ENCODE measurements around the gene CLIP1.
"Not testable (repeated sequence)": the region's sequence is repeated elsewhere in the genome, so short reads cannot be mapped to it uniquely, and the experiment has no call there.

CLIP1 gene

GRCh38 chr12:122366685-122367475, 55.6 kb downstream of the CLIP1 start:
- no peak for TF ChIP-seq EZH2 (IDR thresholded peaks at IDR 0.05; ENCODE audit: borderline replicate concordance, low read length)
- TF ChIP-seq, protein P1, sequence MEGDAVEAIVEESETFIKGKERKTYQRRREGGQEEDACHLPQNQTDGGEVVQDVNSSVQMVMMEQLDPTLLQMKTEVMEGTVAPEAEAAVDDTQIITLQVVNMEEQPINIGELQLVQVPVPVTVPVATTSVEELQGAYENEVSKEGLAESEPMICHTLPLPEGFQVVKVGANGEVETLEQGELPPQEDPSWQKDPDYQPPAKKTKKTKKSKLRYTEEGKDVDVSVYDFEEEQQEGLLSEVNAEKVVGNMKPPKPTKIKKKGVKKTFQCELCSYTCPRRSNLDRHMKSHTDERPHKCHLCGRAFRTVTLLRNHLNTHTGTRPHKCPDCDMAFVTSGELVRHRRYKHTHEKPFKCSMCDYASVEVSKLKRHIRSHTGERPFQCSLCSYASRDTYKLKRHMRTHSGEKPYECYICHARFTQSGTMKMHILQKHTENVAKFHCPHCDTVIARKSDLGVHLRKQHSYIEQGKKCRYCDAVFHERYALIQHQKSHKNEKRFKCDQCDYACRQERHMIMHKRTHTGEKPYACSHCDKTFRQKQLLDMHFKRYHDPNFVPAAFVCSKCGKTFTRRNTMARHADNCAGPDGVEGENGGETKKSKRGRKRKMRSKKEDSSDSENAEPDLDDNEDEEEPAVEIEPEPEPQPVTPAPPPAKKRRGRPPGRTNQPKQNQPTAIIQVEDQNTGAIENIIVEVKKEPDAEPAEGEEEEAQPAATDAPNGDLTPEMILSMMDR (IDR thresholded peaks at IDR 0.05; ENCODE audit: low read length): no peak
- Histone ChIP-seq H3K9me3 (ENCODE audit: low read length) (no peaks in the 10 kb centered on the region), H3K9me2 (ENCODE audit: low read depth, low read length) (no peaks in the 10 kb centered on the region), H3K36me3 (ENCODE audit: insufficient read depth, low read length) (peaks cover 6% of the 10 kb centered on the region; the same call in 1 of the 2 replicates), H4K20me1 (ENCODE audit: insufficient read depth, low read length) (no peaks in the 10 kb centered on the region), H3K27me3 (ENCODE audit: insufficient read depth, low read length) (no peaks in the 10 kb centered on the region), H3K4me2 (ENCODE audit: low read length) (no peak overlapping the region), H3K4me3 (ENCODE audit: low read depth, low read length, poor library complexity, severe bottlenecking) (no peak overlapping the region), H2AFZ (ENCODE audit: low read length) (no peak overlapping the region), H3K9ac (ENCODE audit: low read length) (no peak overlapping the region), H3K4me1 (ENCODE audit: insufficient read depth, low read length, severe bottlenecking) (peaks cover 3% of the 10 kb centered on the region), H3K79me2 (ENCODE audit: insufficient read depth, low read length) (no peaks in the 10 kb centered on the region), H3F3A (ENCODE audit: insufficient read depth, low read length) (no peaks in the 10 kb centered on the region), H3K27ac (ENCODE audit: low read depth, low read length, poor library complexity, severe bottlenecking) (no peak overlapping the region)

GRCh38 chr12:122365226-122365625, 57.2 kb downstream of the CLIP1 start:
- not testable (repeated sequence) for H3K4me1 ChIP-seq (ENCODE audit: insufficient read depth, low read length, severe bottlenecking); H3K27ac ChIP-seq (ENCODE audit: low read depth, low read length, poor library complexity, severe bottlenecking); H3K27me3 ChIP-seq (ENCODE audit: insufficient read depth, low read length); H3K4me2 ChIP-seq (ENCODE audit: low read length); H4K20me1 ChIP-seq (ENCODE audit: insufficient read depth, low read length); H3K36me3 ChIP-seq (ENCODE audit: insufficient read depth, low read length); H3K9me3 ChIP-seq (ENCODE audit: low read length); H3F3A ChIP-seq (ENCODE audit: insufficient read depth, low read length); H3K9me2 ChIP-seq (ENCODE audit: low read depth, low read length); H3K79me2 ChIP-seq (ENCODE audit: insufficient read depth, low read length); H3K9ac ChIP-seq (ENCODE audit: low read length); H2AFZ ChIP-seq (ENCODE audit: low read length); H3K4me3 ChIP-seq (ENCODE audit: low read depth, low read length, poor library complexity, severe bottlenecking)

- no peak overlapping the region for H3K27ac ChIP-seq (ENCODE audit: low read depth, low read length, poor library complexity, severe bottlenecking)
- H3K4me2 ChIP-seq (ENCODE audit: low read length): no peak overlapping the region
- no peaks in the 10 kb centered on the region for H3K27me3 ChIP-seq (ENCODE audit: insufficient read depth, low read length)
- H3K4me1 ChIP-seq (ENCODE audit: insufficient read depth, low read length, severe bottlenecking): peaks cover 3% of the 10 kb centered on the region
- H3K4me3 ChIP-seq (ENCODE audit: low read depth, low read length, poor library complexity, severe bottlenecking): no peak overlapping the region
- H3K79me2 ChIP-seq (ENCODE audit: insufficient read depth, low read length): no peaks in the 10 kb centered on the region
- TF ChIP-seq EZH2 (IDR thresholded peaks at IDR 0.05; ENCODE audit: borderline replicate concordance, low read length): no peak
- TF ChIP-seq, protein P1 (IDR thresholded peaks at IDR 0.05; ENCODE audit: low read length): no peak
- H4K20me1 ChIP-seq (ENCODE audit: insufficient read depth, low read length): no peaks in the 10 kb centered on the region
- no peaks in the 10 kb centered on the region for H3K9me2 ChIP-seq (ENCODE audit: low read depth, low read length)
- no peak overlapping the region for H2AFZ ChIP-seq (ENCODE audit: low read length)
- no peak overlapping the region for H3K9ac ChIP-seq (ENCODE audit: low read length)
- no peaks in the 10 kb centered on the region for H3K9me3 ChIP-seq (ENCODE audit: low read length)
- no peaks in the 10 kb centered on the region for H3F3A ChIP-seq (ENCODE audit: insufficient read depth, low read length)
- peaks cover 9% of the 10 kb centered on the region; the same call in 1 of the 2 replicates for H3K36me3 ChIP-seq (ENCODE audit: insufficient read depth, low read length)
Measured at GRCh38 chr12:122363782-122364181, 58.7 kb downstream of the CLIP1 start.

- H3K27me3 ChIP-seq (ENCODE audit: insufficient read depth, low read length): no peaks in the 10 kb centered on the region
- no peaks in the 10 kb centered on the region for H3F3A ChIP-seq (ENCODE audit: insufficient read depth, low read length)
- no peak overlapping the region for H3K4me3 ChIP-seq (ENCODE audit: low read depth, low read length, poor library complexity, severe bottlenecking)
- no peaks in the 10 kb centered on the region for H3K9me3 ChIP-seq (ENCODE audit: low read length)
- TF ChIP-seq EZH2 (IDR thresholded peaks at IDR 0.05; ENCODE audit: borderline replicate concordance, low read length): no peak
- TF ChIP-seq, protein P1 (IDR thresholded peaks at IDR 0.05; ENCODE audit: low read length): no peak
- H3K79me2 ChIP-seq (ENCODE audit: insufficient read depth, low read length): no peaks in the 10 kb centered on the region
- H3K9ac ChIP-seq (ENCODE audit: low read length): no peak overlapping the region
- H3K9me2 ChIP-seq (ENCODE audit: low read depth, low read length): no peaks in the 10 kb centered on the region
- no peak overlapping the region for H3K27ac ChIP-seq (ENCODE audit: low read depth, low read length, poor library complexity, severe bottlenecking)
- no peaks in the 10 kb centered on the region for H4K20me1 ChIP-seq (ENCODE audit: insufficient read depth, low read length)
- peaks cover 9% of the 10 kb centered on the region; the same call in 1 of the 2 replicates for H3K36me3 ChIP-seq (ENCODE audit: insufficient read depth, low read length)
- H3K4me2 ChIP-seq (ENCODE audit: low read length): no peak overlapping the region
- peaks cover 3% of the 10 kb centered on the region for H3K4me1 ChIP-seq (ENCODE audit: insufficient read depth, low read length, severe bottlenecking)
- H2AFZ ChIP-seq (ENCODE audit: low read length): no peak overlapping the region
Measured at GRCh38 chr12:122362755-122363154, 59.7 kb downstream of the CLIP1 start.

DNA sequence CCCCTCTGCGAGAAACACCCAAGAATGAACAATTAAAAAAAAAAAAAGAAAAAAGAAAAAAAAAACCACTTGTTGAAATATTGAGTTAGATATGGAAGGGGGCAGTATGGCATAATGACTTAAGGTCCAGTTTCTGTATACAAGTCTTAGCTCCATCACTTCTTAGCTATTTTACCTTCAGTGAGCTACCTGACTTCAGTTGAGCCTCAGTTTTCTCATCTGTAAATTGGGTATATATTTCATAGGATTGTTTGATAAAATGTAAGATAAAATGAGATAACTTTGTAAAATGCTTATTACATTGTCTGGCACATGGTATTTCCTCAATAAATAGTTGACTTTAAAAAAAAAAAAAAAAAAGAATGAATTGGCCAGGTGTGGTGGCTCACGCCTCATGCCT, 64.1 kb downstream of the CLIP1 start:
- not testable (repeated sequence) for H3F3A ChIP-seq (ENCODE audit: insufficient read depth, low read length); H4K20me1 ChIP-seq (ENCODE audit: insufficient read depth, low read length); H3K9me3 ChIP-seq (ENCODE audit: low read length); H3K27me3 ChIP-seq (ENCODE audit: insufficient read depth, low read length); H3K27ac ChIP-seq (ENCODE audit: low read depth, low read length, poor library complexity, severe bottlenecking); H3K9ac ChIP-seq (ENCODE audit: low read length); H3K4me1 ChIP-seq (ENCODE audit: insufficient read depth, low read length, severe bottlenecking); H3K4me3 ChIP-seq (ENCODE audit: low read depth, low read length, poor library complexity, severe bottlenecking); H2AFZ ChIP-seq (ENCODE audit: low read length); H3K4me2 ChIP-seq (ENCODE audit: low read length); H3K9me2 ChIP-seq (ENCODE audit: low read depth, low read length); H3K79me2 ChIP-seq (ENCODE audit: insufficient read depth, low read length)
- peaks cover 18% of the 10 kb centered on the region; the same call in 1 of the 2 replicates for H3K36me3 ChIP-seq (ENCODE audit: insufficient read depth, low read length)
